ENCODE measurements around the gene PTGDS. TPM values are rescaled to one million over a fixed set of nuclear protein-coding genes. Genes with fewer than 3 reads are reported as not detected.

Gene PTGDS
- total RNA-seq, 1 donor from 2014 or later = 225 TPM

DNA sequence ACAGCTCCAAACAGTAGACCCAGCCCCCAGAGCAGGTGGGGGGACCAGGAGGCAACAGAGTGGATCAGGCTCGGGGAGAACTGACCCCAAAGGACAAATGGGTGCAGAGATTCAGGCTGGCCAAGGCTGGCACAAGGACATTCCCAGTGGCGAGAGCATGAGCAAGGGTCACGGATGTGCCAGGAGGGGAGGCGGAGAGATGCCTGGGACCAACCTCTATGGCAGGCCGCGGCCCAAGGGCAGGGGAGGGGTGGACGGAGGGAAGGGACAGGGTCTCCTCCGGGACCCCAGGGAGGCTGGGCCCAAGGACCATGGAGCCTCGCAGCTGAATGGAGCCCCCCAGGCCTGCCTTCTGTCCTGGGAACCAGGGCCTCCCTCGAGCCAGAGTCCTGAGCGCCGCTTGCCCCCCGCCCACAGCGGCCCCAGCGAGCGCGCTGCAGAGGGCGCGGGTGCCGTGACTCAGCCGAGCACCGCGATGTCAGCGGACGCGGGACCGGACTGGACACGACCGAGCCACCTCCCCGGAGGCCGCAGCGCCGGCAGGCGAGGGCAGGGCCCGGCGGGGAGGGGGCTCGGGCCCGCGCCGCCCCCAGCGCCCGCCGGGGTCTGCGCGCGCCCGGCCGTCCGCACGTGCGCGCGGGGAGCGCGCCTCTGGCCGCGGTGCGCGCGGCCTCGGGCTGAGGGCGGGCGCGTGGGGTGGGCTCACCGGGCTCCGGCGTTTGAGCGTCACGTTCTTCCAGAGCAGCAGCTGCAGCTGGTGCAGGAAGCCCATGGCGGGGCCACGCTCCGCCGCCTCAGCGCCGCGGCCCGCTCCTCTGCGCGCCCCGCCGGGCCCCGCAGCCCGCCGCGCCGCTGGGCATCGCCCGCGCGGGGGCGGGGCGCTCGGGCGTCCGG is 50.3 kb downstream of the PTGDS start, which contains the start of gene ABCA2:
Gene ABCA2 (minus strand): TSS at position 869 of the 894 bp plus-strand sequence. CDS start 97 bp downstream, at position 772.
- no peak for DNase-seq
- TF ChIP-seq, protein P1, sequence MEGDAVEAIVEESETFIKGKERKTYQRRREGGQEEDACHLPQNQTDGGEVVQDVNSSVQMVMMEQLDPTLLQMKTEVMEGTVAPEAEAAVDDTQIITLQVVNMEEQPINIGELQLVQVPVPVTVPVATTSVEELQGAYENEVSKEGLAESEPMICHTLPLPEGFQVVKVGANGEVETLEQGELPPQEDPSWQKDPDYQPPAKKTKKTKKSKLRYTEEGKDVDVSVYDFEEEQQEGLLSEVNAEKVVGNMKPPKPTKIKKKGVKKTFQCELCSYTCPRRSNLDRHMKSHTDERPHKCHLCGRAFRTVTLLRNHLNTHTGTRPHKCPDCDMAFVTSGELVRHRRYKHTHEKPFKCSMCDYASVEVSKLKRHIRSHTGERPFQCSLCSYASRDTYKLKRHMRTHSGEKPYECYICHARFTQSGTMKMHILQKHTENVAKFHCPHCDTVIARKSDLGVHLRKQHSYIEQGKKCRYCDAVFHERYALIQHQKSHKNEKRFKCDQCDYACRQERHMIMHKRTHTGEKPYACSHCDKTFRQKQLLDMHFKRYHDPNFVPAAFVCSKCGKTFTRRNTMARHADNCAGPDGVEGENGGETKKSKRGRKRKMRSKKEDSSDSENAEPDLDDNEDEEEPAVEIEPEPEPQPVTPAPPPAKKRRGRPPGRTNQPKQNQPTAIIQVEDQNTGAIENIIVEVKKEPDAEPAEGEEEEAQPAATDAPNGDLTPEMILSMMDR (IDR thresholded peaks at IDR 0.05) = no peak
- Histone ChIP-seq H3K4me3 (peak within 1 kb of the TSS; percentile 68), H3K36me3 (no peaks in the 10 kb centered on the region), H3K27ac (peak within 1 kb of the TSS; percentile 64), H3K4me1 (peaks cover 60% of the 10 kb centered on the region), H3K27me3 (ENCODE audit: low read depth) (no peaks in the 10 kb centered on the region), H3K9me3 (no peaks in the 10 kb centered on the region)
- no peak for ATAC-seq
- intact Hi-C loops (cut with DNase I) = no loop called here

DNA sequence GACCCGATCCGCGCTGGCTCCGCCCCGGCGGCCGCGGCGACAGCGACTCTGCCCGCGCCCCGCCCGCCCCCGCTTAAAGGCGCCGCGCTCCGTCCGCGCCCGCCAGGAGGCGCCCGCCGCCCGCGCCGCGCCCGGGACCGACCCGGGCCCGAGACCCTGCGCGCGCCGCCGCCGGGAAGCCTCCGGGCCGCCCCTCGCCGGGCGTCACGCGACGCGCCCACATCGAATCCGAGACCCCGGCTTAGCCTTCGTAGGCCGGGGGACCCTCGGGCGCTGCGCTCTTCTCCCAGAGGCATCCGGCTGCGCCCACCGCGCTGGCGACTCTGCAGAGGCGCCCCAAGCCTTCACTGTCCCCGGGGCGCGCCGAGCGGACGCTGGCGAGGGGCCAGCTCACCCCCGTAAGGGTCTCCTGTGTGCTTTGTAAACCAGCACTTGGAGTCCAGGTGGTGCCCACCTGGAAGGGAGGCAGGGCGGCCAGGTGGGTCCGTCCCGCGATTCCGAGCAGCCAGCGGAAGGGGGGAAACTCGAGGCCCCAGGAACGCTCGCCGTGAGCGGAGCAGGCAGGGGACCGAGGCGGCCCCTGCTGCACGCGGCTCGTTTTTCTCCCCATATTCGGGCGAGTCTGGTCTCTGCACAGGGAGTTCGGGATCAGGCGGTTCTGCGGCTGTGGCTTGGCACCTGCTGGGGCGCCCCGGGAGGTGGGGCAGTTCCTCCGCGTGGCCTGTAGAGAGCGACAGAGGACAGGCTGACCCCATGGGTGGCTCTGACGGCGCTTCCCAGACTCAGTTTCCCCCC is 51.2 kb downstream of the PTGDS start:
- peak; percentile 82 for DNase-seq
- intact Hi-C loops (cut with DNase I) = no loop called here
- ATAC-seq = peak; percentile 55 to 68

DNA sequence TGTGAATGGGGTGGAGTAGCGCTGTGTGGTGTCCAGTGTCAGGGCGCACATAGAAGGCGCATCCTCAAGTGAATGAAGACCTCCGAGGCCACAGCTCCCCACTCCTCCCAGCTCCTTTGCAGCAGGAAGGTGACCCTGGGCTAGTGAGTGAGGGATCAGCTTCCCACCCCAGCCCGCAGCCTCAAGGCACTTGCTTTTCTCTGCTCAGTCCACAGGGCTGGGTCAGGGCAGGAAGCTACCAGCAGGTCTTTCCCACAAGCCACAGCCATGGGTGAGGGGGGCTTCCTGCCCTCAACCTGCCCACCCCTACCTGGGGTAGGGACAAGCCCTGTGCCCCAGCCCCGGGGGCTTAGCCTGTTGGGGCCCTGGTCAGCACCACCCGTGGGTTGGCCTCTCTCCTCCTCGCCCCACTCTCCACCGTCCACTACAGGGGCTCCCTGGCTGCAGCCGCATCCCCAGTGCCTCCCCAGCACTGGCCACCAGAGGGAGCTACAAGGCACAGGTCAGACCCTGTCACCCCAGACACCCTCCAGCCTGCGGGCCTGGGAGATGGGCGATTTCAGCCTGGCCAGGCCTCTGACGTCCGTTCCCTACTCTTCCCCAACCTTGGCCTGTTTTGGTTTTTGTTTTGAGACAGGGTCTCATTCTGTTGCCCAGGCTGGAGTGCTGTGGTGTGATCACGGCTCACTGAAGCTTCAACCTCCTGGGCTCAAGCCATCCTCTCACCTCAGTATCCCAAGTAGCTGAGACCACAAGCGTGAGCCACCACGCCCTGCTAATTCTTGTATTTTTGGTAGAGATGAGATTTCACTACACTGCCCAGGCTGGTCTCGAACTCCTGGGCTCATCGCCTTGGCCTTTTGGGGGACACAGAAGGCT is 52.0 kb downstream of the PTGDS start:
- Histone ChIP-seq H3K4me3 (peak overlapping the region; percentile 68), H3K27ac (peak overlapping the region; percentile 53), H3K36me3 (no peaks in the 10 kb centered on the region), H3K27me3 (ENCODE audit: low read depth) (no peaks in the 10 kb centered on the region), H3K4me1 (peaks cover 62% of the 10 kb centered on the region), H3K9me3 (no peaks in the 10 kb centered on the region)
- DNase-seq = peak; percentile 85
- ATAC-seq = peak; percentile 81 to 84
- intact Hi-C loops (cut with DNase I) = no loop called here
- TF ChIP-seq, protein P1 (IDR thresholded peaks at IDR 0.05) = peak; percentile 95

More for the DNA sequence above, 51.2 kb downstream of the PTGDS start:
- Histone ChIP-seq H3K27ac (peak overlapping the region; percentile 44), H3K4me3 (peak overlapping the region; percentile 68), H3K4me1 (peaks cover 62% of the 10 kb centered on the region), H3K9me3 (no peaks in the 10 kb centered on the region), H3K36me3 (no peaks in the 10 kb centered on the region), H3K27me3 (ENCODE audit: low read depth) (no peaks in the 10 kb centered on the region)
- TF ChIP-seq, protein P1 (IDR thresholded peaks at IDR 0.05) = peak; percentile 7

DNA sequence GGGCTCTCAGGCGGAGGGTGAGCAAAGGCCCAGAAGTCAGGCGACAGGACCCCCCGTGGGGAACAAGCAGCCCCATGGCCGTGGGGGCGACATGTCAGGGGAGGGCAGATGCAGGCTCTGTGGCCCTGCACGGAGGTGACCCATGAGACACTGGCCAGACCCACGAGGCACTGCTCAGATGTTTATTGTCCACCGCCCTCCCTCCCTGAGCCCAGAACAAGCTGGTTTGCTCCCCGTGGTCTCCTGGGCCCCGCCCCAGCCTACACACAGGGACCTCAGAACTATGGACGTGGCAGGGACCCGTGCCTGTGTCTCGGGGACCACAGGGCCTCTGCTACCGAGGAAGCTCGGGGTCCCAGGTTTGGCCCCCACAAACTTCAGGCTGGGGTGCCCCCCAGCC is 52.7 kb downstream of the PTGDS start:
- Histone ChIP-seq H3K4me3 (peak overlapping the region; percentile 68), H3K27ac (peak overlapping the region; percentile 53), H3K9me3 (no peaks in the 10 kb centered on the region), H3K36me3 (no peaks in the 10 kb centered on the region), H3K4me1 (peaks cover 70% of the 10 kb centered on the region), H3K27me3 (ENCODE audit: low read depth) (no peaks in the 10 kb centered on the region)
- ATAC-seq (no peak), DNase-seq (no peak)
- intact Hi-C loops (cut with DNase I) = no loop called here
- TF ChIP-seq, protein P1 (IDR thresholded peaks at IDR 0.05) = no peak

All from lower lobe of right lung (tissue), 2 donors.